HepG2 (cell line): ENCODE results near the gene TUFM. TPM values are rescaled to one million over a fixed set of nuclear protein-coding genes. Genes with fewer than 3 reads are reported as not detected.

ENCODE experiments used
- ADNP ChIP-seq: sonication (generic); formaldehyde crosslinking; IDR thresholded peaks from 2 replicates; pipeline ENCODE4 v1.4.0; 2020; ENCODE audit warnings: missing genetic modification reagents
- BORCS8-MEF2B ChIP-seq: sonication (generic); formaldehyde crosslinking; IDR thresholded peaks from 2 replicates; pipeline ENCODE4 v1.8.0; 2022; ENCODE audit warnings: mild to moderate bottlenecking, missing genetic modification reagents
- CHCHD3 ChIP-seq: sonication (generic); formaldehyde crosslinking; IDR thresholded peaks from 2 replicates; pipeline ENCODE4 v1.8.0; 2022; ENCODE audit warnings: mild to moderate bottlenecking, missing genetic modification reagents, moderate library complexity
- DZIP1 ChIP-seq: sonication (generic); formaldehyde crosslinking; IDR thresholded peaks from 2 replicates; pipeline ENCODE4 v1.5.0; 2020; ENCODE audit warnings: mild to moderate bottlenecking, missing genetic modification reagents
- IKZF4 ChIP-seq: sonication (generic); formaldehyde crosslinking; IDR thresholded peaks from 2 replicates; pipeline ENCODE4 v1.5.1; 2020; ENCODE audit warnings: borderline replicate concordance, mild to moderate bottlenecking, low read depth, missing genetic modification reagents; ENCODE audit errors: not compliant biosample characterization
- KDM6A ChIP-seq: IDR thresholded peaks from 2 replicates; pipeline ENCODE4 v1.6.1; 2016; ENCODE audit warnings: low read depth
- KLF12 ChIP-seq: sonication (generic); formaldehyde crosslinking; IDR thresholded peaks from 2 replicates; pipeline ENCODE4 v1.4.0; 2020; ENCODE audit warnings: missing genetic modification reagents, borderline replicate concordance
- NBN ChIP-seq: fragments of 450-650 bp; conservative IDR thresholded peaks from 2 replicates; pipeline ENCODE4 v1.6.1; 2017
- SOX6 ChIP-seq, 2 experiments: fragments of 450-650 bp in 1 of 2; sonication (generic) in 1 of 2; formaldehyde crosslinking in 1 of 2; IDR thresholded peaks; 2 replicates each; pipeline versions ENCODE4 v1.4.0 to v1.6.1; 2017 to 2020; ENCODE audit warnings: antibody characterized with exemption in 1 of 2, mild to moderate bottlenecking in 1 of 2, missing genetic modification reagents in 1 of 2
- TEAD2 ChIP-seq: sonication (generic); formaldehyde crosslinking; IDR thresholded peaks from 2 replicates; pipeline ENCODE4 v1.9.0; 2021; ENCODE audit warnings: missing genetic modification reagents
- ZFP37 ChIP-seq: sonication (generic); formaldehyde crosslinking; IDR thresholded peaks from 2 replicates; pipeline ENCODE4 v1.4.0; 2020; ENCODE audit warnings: missing genetic modification reagents, borderline replicate concordance
- ZMYM2 ChIP-seq: sonication (generic); formaldehyde crosslinking; IDR thresholded peaks from 2 replicates; pipeline ENCODE4 v1.8.0; 2022; ENCODE audit warnings: mild to moderate bottlenecking, missing genetic modification reagents
- ZNF205 ChIP-seq: IDR thresholded peaks from 2 replicates; pipeline ENCODE4 v1.6.1; 2018; ENCODE audit warnings: missing biosample characterization, missing genetic modification reagents
- ZNF432 ChIP-seq: sonication (generic); formaldehyde crosslinking; IDR thresholded peaks from 2 replicates; pipeline ENCODE4 v1.5.0; 2020; ENCODE audit warnings: missing genetic modification reagents, mild to moderate bottlenecking, borderline replicate concordance
- ZNF501 ChIP-seq: sonication (generic); formaldehyde crosslinking; IDR thresholded peaks from 2 replicates; pipeline ENCODE4 v1.5.1; 2020; ENCODE audit warnings: mild to moderate bottlenecking, moderate library complexity, missing genetic modification reagents
- ZNF747 ChIP-seq: sonication (generic); formaldehyde crosslinking; IDR thresholded peaks from 2 replicates; pipeline ENCODE4 v1.8.1; 2023; ENCODE audit warnings: missing genetic modification reagents, mild to moderate bottlenecking, borderline replicate concordance
- ZZZ3 ChIP-seq: sonication (generic); formaldehyde crosslinking; IDR thresholded peaks from 2 replicates; pipeline ENCODE4 v1.4.0; 2020; ENCODE audit warnings: missing genetic modification reagents, mild to moderate bottlenecking, borderline replicate concordance
- polyA plus RNA-seq, 8 experiments: library from polyadenylated mRNA; depleted of rRNA in 3 of 8; stranded (reverse) in 7 of 8; unstranded in 1 of 8; fragments of >200 nt; fragmentation: Illumina TruSeq in 4 of 8; extraction: Trizol in 4 of 8; gene quantifications; 2 replicates each; pipeline versions ENCODE4 v1.2.1 to v1.2.3, GENCODE V29; 2011 to 2016; ENCODE audit warnings: low read depth in 4 of 8, missing spikeins in 1 of 8, mixed read lengths in 1 of 8; ENCODE audit not compliant: insufficient read depth in 1 of 8
- total RNA-seq, 5 experiments: library from RNA; depleted of rRNA; stranded (reverse); fragments of >200 nt; fragmentation: Illumina TruSeq; extraction: Trizol; gene quantifications; 2 replicates each; pipeline ENCODE4 v1.2.3, GENCODE V29; 2016; ENCODE audit warnings: low read depth in 1 of 5
- TF ChIP-seq, protein P1 (sequence below): sonication (generic); formaldehyde crosslinking; IDR thresholded peaks from 2 replicates; pipeline ENCODE4 v1.8.0; 2022; ENCODE audit warnings: mild to moderate bottlenecking, missing genetic modification reagents, moderate library complexity
- TF ChIP-seq, protein P2 (sequence below): sonication (generic); formaldehyde crosslinking; IDR thresholded peaks from 2 replicates; pipeline ENCODE4 v1.4.0; 2020; ENCODE audit warnings: low read depth, mild to moderate bottlenecking, missing genetic modification reagents
- TF ChIP-seq, protein P3 (sequence below): sonication (generic); formaldehyde crosslinking; IDR thresholded peaks from 2 replicates; pipeline ENCODE4 v1.4.0; 2020; ENCODE audit warnings: mild to moderate bottlenecking, low read depth, missing genetic modification reagents
- TF ChIP-seq, protein P4 (sequence below): sonication (generic); formaldehyde crosslinking; IDR thresholded peaks from 2 replicates; pipeline ENCODE4 v1.5.1; 2020; ENCODE audit warnings: mild to moderate bottlenecking, missing genetic modification reagents, borderline replicate concordance

Gene TUFM
- total and polyA plus RNA-seq, 2 of the 13 experiments (the other 11 are each of a cell fraction or from before 2014, with no cell fraction given): 206 to 298 TPM

DNA sequence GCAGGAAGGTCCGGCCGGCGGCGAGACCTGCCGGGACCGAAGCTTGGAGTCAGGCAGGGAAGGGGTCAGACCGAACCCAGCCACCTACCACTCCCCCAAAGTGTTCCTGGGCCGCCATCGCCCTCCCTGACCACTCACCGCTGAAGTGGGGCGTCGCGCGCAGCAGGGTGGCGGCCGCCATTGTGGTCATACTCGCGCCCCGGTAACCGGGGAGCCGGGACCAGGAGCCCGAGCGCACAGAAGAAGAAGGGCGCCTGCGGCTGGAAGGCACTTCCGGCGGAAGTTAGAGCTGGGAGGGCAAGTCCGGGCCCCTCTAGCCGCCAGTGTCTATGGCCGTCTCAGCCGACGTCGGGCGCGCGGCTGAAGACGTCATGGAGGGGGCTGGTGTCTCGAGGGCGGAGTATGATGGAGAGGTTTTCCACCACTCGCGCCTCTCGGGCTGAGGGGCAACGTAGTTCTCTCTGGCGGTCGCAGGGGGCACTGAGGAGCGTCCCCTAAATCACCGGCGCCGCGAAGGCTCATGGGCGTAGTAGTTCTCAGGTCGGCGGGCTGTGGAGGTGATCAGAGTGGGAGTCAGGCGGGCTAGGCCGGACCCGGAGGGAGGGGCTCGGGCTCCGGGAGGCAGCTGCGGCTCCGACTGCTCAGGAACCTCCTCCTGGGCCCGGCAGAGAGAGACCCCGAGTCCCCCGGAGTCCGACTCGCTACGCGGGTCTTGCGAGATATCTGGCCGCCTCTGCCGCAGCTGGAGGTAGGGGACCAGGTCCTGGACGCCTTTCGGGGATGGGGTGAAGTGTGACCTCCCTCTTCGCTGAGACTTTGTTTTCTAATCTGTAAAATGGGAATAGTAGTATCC, at the start of gene TUFM (continued):
- TF ChIP-seq DZIP1 (peak; percentile 15; the same call in 1 of the 2 replicates), BORCS8-MEF2B (CRISPR knock-in tag) (no peak), KLF12 (CRISPR knock-in tag) (peak; percentile 73), ZNF432 (CRISPR knock-in tag) (no peak), TEAD2 (no peak), ZNF501 (CRISPR knock-in tag) (peak; percentile 98), NBN (no peak), ZMYM2 (CRISPR knock-in tag) (peak; percentile 72; the same call in 1 of the 2 replicates), ZFP37 (CRISPR knock-in tag) (peak; percentile 78; the same call in 1 of the 2 replicates), SOX6 (IDR thresholded peaks at IDR 0.05) (no peak), SOX6 (CRISPR knock-in tag; IDR thresholded peaks at IDR 0.05) (peak; percentile 85), IKZF4 (CRISPR knock-in tag) (peak; percentile 89), ADNP (peak; percentile 97), ZNF747 (CRISPR knock-in tag) (peak; percentile 99), ZZZ3 (peak; percentile 64; the same call in 1 of the 2 replicates), CHCHD3 (CRISPR knock-in tag) (0 out of 2 replicates have a peak, but pooled peaks have one; percentile 65), ZNF205 (CRISPR knock-in tag) (peak; percentile 90), KDM6A (no peak)
- TF ChIP-seq, protein P1, sequence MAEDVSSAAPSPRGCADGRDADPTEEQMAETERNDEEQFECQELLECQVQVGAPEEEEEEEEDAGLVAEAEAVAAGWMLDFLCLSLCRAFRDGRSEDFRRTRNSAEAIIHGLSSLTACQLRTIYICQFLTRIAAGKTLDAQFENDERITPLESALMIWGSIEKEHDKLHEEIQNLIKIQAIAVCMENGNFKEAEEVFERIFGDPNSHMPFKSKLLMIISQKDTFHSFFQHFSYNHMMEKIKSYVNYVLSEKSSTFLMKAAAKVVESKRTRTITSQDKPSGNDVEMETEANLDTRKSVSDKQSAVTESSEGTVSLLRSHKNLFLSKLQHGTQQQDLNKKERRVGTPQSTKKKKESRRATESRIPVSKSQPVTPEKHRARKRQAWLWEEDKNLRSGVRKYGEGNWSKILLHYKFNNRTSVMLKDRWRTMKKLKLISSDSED (CRISPR knock-in tag): no peak
- TF ChIP-seq, protein P2, sequence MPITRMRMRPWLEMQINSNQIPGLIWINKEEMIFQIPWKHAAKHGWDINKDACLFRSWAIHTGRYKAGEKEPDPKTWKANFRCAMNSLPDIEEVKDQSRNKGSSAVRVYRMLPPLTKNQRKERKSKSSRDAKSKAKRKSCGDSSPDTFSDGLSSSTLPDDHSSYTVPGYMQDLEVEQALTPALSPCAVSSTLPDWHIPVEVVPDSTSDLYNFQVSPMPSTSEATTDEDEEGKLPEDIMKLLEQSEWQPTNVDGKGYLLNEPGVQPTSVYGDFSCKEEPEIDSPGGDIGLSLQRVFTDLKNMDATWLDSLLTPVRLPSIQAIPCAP (CRISPR knock-in tag): no peak
- TF ChIP-seq, protein P3, sequence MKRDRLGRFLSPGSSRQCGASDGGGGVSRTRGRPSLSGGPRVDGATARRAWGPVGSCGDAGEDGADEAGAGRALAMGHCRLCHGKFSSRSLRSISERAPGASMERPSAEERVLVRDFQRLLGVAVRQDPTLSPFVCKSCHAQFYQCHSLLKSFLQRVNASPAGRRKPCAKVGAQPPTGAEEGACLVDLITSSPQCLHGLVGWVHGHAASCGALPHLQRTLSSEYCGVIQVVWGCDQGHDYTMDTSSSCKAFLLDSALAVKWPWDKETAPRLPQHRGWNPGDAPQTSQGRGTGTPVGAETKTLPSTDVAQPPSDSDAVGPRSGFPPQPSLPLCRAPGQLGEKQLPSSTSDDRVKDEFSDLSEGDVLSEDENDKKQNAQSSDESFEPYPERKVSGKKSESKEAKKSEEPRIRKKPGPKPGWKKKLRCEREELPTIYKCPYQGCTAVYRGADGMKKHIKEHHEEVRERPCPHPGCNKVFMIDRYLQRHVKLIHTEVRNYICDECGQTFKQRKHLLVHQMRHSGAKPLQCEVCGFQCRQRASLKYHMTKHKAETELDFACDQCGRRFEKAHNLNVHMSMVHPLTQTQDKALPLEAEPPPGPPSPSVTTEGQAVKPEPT (CRISPR knock-in tag): no peak
- TF ChIP-seq, protein P4, sequence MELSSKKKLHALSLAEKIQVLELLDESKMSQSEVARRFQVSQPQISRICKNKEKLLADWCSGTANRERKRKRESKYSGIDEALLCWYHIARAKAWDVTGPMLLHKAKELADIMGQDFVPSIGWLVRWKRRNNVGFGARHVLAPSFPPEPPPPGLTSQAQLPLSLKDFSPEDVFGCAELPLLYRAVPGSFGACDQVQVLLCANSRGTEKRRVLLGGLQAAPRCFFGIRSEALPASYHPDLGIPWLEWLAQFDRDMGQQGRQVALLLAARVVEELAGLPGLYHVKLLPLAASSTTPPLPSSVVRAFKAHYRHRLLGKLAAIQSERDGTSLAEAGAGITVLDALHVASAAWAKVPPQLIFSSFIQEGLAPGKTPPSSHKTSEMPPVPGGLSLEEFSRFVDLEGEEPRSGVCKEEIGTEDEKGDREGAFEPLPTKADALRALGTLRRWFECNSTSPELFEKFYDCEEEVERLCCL (CRISPR knock-in tag): no peak; the same call in 1 of the 2 replicates
